H54 (cell line): ENCODE results near the gene LIMK1.

Experiments
- DNase-seq: peaks from one replicate; pipeline ENCODE4 v3.0.0; 2011; ENCODE audit warnings: low spot score, mixed read lengths; ENCODE audit not compliant: insufficient read length
- FAIRE-seq: peaks from 3 replicates; lab custom pipeline; 2011; peaks lifted over from hg19 to GRCh38; lab: Jason Lieb, UNC
- POLR2A ChIP-seq: IDR thresholded peaks from 2 replicates; pipeline ENCODE4 v1.6.1; 2011; ENCODE audit warnings: low read depth, mild to moderate bottlenecking, low read length

The LIMK1 gene

DNA sequence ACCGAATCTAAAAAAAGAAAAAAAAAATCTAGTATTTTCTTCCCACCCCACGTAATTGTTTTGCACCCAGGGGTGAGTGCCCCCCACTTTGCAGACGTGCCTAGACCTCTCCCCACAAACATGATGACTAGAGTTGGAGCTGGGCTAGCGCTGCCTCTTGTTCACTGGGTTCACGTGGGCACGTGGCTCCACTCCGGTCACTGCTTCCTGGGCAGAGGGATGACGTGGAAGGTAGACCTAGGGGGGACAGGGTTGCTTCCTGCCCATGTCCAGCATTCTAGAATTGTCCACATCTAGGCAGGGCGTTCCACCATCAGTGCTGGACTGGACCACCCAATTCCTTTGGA, 861 bp upstream of the LIMK1 start:
- FAIRE-seq (no peak), DNase-seq (no peak)
- TF ChIP-seq POLR2A, result no peak

GRCh38 chr7:74083928-74084721, 521 bp downstream of the LIMK1 start:
- DNase-seq (peak; percentile 91), FAIRE-seq (no peak)
- TF ChIP-seq POLR2A, result no peak; the same call in 1 of the 2 replicates

GRCh38 chr7:74084722-74085578, 1.3 kb downstream of the LIMK1 start:
- no peak for FAIRE-seq
- no peak for DNase-seq
- no peak for TF ChIP-seq POLR2A

DNA sequence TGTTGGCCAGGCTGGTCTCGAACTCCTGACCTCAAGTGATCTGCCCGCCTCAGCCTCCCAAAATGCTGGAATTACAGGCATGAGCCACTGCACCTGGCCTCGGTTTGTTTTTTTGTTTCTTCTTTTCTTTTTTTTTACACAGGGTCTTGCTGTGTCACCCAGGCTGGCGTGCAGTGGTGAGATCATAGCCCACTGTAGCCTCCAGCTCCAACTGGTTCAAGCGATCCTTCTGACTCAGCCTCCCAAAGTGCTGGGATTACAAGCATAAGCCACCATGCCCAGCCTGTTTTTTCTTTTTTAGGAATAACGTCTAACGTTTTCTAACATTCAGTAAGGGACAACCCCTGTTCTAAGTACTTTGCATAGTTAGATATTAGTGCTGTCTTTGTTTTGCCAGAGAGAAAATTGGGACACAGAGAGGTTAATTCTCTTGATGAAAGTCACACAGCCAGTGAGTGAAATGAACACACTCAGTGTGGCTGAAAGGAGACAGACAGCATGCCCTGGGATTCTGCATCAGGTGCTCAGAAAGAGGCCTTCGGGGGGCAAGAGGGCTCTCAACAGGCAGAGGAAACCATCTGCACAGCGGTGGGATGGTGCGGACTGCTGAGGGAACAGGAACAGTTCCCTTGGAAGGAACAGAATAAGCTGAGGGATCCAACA, 4.3 kb downstream of the LIMK1 start:
- no peak for TF ChIP-seq POLR2A
- no peak for DNase-seq
- FAIRE-seq, result no peak

DNA sequence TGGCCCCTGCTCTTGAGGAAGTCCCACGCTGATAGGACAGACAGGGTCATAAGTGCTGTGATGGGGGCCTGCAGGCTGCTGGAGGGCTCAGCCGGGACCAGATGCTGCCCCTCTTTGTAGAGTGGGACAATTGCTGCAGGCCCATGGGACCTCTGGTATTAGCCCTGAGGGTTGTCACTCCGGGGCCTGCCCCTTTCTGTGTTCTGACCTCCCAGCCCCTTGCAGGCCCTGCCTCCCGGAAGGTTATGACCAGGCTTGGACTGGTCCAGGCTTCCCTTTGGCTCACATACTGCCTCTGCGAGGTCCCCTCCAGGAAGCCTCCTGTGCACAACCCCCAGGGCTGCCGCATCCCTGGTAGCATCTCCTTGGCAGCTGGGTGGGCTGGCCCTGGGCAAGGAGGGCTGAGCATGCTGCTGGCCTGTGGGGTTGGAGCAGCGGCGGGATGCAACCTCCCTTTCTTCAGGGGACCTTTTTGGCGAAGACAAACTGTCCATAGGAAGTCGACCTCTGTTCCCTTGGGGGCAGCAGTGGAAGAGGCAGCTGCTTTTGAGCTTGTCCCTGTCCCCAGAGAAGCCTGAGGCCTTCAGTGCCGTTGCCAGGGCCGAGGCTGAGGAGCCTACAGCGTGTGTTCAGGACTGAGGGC, 8.8 kb downstream of the LIMK1 start:
- FAIRE-seq (no peak), DNase-seq (no peak)
- TF ChIP-seq POLR2A, result no peak

DNA sequence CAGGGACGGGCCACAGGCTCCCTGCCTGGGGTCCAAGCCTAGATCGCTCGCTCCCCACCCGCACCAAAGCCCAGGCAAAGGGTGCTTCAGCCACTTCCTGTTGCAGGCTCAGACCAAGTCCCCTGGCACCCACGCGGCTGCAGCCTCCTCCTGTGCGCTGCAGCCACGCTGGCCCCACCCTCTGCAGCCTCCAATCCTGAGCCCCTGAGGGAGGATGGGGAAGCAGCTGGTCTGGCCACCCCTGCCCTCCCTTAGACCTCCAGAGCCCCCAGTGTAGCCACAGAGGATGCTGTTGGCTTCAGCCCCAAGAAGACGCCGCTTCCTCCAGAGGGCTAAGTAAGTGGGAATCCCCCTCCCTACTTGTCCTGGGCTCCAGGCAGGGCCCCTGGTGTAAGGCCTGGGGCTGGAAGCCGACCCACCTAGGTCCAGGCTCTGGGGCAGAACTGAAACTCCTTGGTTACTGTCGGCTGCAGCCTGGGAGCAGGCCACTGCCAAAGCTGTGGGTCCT, 9.4 kb downstream of the LIMK1 start:
- DNase-seq (no peak), FAIRE-seq (no peak)
- TF ChIP-seq POLR2A, result peak; percentile 6; the same call in 1 of the 2 replicates

- no peak for FAIRE-seq
- no peak for DNase-seq
- peak; percentile 25; the same call in 1 of the 2 replicates for TF ChIP-seq POLR2A
These were observed 10.1 kb downstream of the LIMK1 start for GRCh38 chr7:74093671-74094223.

- DNase-seq (peak; percentile 96), FAIRE-seq (no peak)
These were observed 10.9 kb downstream of the LIMK1 start for GRCh38 chr7:74094224-74095101.

GRCh38 chr7:74095135-74095534, 11.5 kb downstream of the LIMK1 start:
- DNase-seq (no peak), FAIRE-seq (no peak)
- no peak for TF ChIP-seq POLR2A

More at GRCh38 chr7:74094224-74095101, 10.9 kb downstream of the LIMK1 start:
- TF ChIP-seq POLR2A, result peak; percentile 24; the same call in 1 of the 2 replicates

DNA sequence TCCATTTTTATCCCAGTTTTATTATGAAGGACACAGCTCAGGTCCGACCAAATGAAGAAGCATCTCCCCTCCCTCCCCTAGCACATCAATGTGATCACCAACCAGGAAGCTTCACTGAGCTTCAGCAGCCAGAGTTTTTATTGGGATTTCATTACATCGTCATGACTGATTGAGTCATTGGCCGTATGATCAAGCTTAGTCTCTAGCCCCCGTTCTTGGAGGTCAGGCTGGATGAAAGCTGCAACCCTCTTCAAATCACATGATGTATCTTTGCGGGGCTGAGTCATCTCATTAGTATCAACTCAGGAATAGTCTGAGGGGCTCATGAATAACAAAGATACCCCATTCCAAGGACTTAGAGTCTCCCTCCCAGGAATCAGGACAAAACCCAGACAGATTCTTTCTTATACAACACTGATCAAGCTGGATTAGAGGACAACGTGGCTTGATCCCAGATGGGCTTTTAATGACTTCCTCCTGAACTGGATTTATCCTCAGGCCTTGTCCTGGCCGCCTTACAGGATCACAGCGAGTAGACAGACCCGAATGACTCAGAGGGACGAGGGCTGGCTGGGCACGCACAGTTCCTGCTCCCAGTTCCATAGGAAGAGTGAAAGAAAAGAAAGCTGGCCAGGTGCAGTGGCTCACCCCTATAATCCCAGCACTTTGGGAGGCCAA, 14.5 kb downstream of the LIMK1 start:
- no peak for TF ChIP-seq POLR2A
- FAIRE-seq (no peak), DNase-seq (peak; percentile 67)

- no peak for TF ChIP-seq POLR2A
- DNase-seq (no peak), FAIRE-seq (no peak)
These were observed 15.4 kb downstream of the LIMK1 start for GRCh38 chr7:74099031-74099430.
